Anterior cingulate cortex (tissue), 58 donors: ENCODE measurements around the gene NPEPL1.
"Not testable (repeated sequence)": the region's sequence is repeated elsewhere in the genome, so short reads cannot be mapped to it uniquely, and the experiment has no call there.

Experiments
- DNase-seq, 58 donors: peaks; one replicate each; lab custom pipeline; 2025; lab: John Stamatoyannopoulos, UW

The NPEPL1 gene, protein sequence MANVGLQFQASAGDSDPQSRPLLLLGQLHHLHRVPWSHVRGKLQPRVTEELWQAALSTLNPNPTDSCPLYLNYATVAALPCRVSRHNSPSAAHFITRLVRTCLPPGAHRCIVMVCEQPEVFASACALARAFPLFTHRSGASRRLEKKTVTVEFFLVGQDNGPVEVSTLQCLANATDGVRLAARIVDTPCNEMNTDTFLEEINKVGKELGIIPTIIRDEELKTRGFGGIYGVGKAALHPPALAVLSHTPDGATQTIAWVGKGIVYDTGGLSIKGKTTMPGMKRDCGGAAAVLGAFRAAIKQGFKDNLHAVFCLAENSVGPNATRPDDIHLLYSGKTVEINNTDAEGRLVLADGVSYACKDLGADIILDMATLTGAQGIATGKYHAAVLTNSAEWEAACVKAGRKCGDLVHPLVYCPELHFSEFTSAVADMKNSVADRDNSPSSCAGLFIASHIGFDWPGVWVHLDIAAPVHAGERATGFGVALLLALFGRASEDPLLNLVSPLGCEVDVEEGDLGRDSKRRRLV

GRCh38 chr20:58692579-58693225 is at the start of gene NPEPL1:
NPEPL1 (plus strand) TSS chr20:58692800; CDS start chr20:58692901, 101 bp downstream.
- peak in 11 of 58 donors; percentile 13 to 43 (median 29) for DNase-seq

DNA sequence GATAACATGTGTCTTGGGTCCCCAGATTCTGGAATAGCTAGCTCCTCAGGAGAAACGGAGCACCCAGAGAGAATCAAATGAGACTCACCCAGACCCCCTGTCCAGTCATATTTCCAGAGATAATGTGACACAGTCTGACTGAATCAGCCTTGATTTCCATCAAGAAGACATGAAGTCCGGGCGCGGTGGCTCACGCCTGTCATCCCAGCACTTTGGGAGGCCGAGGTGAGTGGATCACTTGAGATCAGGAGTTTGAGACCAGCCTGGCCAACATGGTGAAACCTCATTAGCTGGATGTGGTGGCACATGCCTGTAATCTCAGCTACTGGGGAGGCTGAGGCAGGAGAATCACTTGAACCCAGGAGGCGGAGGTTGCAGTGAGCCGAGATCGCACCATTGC is 49.7 kb upstream of the NPEPL1 start:
- not testable (repeated sequence) for DNase-seq

- DNase-seq: no peak
These were observed 47.1 kb upstream of the NPEPL1 start for GRCh38 chr20:58645412-58645968.

GRCh38 chr20:58646257-58646656 is 46.3 kb upstream of the NPEPL1 start:
- DNase-seq: no peak

- no peak for DNase-seq
These were observed 45.9 kb upstream of the NPEPL1 start for GRCh38 chr20:58646703-58647102.

- no peak for DNase-seq
These were observed 45.3 kb upstream of the NPEPL1 start for GRCh38 chr20:58647162-58647795.

- peak in 4 of 58 donors; percentile 11 to 15 (median 13) for DNase-seq
These were observed 44.7 kb upstream of the NPEPL1 start for GRCh38 chr20:58647796-58648501.

DNA sequence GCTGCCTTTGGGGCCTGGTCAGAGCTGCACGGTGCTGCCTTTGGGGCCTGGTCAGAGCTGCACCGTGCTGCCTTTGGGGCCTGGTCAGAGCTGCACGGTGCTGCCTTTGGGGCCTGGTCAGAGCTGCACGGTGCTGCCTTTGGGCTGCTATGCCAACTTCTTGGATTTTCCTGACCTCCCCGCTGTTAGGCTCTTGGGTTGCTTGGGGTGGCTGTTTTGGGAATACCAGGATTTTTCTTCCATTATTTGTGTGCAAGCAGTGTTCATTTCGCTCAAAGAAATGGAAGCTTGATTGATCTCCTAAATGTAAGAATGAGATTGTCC is 44.1 kb upstream of the NPEPL1 start:
- not testable (repeated sequence) for DNase-seq

- DNase-seq: no peak
These were observed 43.1 kb upstream of the NPEPL1 start for GRCh38 chr20:58649288-58650180.

DNA sequence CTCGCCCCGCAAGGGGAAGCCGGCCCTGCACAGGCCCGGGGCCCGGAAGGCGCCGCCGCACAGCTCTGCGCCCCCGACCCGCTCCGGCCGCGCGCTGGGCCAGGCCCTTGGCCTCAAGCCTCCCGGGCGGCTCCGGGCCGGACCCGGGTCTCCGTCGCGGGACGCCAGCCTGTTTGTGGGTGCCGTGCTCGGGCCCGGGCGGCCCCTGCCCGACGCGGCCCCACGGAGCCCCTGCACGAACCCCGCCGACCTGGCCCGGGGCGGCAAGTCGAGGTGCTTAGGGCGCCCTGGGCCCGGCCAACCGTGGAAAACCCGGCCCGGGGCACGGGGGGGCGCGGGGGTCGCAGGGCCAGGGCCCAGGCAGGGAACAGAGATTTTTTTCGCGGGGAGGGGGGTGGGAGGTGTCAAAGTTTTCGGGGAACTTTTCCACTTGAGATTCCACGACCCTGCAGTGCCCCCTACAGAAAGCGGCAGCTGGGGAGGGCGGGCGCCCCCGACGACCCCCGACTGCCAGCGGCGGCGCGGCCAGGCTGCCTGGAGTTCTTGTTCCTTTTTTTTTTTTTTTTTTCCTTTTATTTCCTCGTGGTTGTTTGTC is 42.3 kb upstream of the NPEPL1 start:
- DNase-seq: peak in 12 of 58 donors; percentile 42 to 69 (median 55)

DNA sequence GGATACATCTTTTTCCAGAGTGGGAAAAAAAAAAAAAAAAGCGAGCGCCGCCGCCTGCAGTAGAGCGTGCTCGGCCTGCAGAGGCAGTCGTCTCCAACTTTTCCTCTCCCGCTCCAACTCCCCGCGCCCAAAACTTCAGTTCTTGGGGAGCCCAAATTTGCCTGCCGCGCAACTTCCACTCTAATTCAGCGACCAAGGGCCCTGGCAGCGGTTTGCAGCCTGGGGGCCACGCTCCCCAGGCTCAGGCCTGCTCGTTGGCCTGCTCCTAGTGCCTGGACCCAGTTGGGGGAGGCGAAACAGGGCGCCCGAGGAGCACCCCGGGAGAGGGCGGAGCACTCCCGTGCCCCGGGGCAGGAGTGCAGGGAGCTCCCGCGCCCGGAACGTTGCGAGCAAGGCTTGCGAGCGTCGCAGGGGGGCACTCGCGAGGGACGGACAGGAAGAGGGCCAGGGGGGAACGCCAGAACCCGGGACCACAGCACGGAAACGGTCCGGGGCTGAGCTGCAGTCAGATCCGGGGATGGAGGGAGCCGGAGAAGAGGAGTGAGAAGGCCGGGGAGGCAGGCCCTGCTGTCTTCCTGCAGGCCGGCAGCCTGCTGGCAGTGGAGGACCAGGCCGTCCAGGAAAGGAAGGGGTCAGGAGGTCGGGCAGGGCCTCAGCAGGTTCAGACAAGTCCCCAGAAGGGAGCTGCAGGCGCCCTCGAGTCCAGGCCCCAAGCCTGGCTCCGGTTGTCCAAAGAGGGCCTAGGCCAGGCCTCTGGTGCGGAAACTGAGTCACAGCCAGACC is 41.6 kb upstream of the NPEPL1 start, which contains the start of gene STX16:
TSS of gene STX16 (plus strand) at position 508 of the 783 bp plus-strand sequence. CDS start 724 bp downstream, outside the sequence.
- peak; percentile 56 to 93 (median 82) for DNase-seq

- DNase-seq: peak in 42 of 58 donors; percentile 26 to 88 (median 70)
These were observed 41.0 kb upstream of the NPEPL1 start for GRCh38 chr20:58651559-58651945.

- peak in 48 of 58 donors; percentile 12 to 69 (median 42) for DNase-seq
These were observed 40.5 kb upstream of the NPEPL1 start for GRCh38 chr20:58651946-58652605.

GRCh38 chr20:58652606-58653294 is 39.9 kb upstream of the NPEPL1 start:
- no peak for DNase-seq

GRCh38 chr20:58654337-58654736 is 38.3 kb upstream of the NPEPL1 start:
- DNase-seq: no peak

DNA sequence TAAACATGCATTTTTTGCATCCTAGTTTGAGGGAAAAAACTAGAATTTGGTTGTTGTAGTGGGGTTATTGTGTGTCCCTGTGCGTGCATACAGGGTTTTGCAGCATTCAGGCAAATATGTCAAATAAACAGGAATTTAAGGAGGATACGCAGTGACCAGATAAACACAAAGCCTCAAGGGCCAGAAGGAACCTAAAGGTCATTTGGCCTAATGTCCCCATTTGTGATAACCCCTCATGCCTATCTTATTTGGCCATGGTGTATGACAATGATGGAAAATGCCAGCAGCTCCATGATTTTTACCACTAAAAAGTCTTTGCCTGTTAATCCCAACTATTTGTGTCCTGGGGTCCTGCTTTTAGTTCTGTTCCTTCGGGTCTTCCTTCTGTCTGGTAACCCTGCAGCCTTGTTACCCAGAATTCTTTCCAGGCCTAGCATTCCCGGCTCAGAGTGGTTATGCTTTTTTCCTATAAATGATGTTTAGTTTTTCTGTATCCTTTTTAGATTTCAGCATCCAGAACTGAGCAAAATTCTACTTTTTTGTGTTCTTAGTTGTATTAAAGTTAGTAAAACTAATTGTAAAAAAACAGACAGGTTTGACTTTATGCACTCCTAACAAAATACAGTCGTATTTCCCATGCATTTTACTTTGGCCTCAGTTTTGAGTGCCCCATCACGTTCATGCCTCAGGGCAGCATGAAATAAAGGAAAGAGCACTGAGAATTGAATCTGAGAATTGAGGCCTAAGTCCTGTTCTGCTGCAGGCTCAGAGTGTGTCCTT is 37.1 kb upstream of the NPEPL1 start:
- DNase-seq: no peak
